Measurements from ENCODE around the gene HBG2.

The HBG2 gene

GRCh38 chr11:5242933-5243815 is 11.4 kb downstream of the HBG2 start:
- no peak overlapping the region for H3K4me3 ChIP-seq (ENCODE audit: low read depth, low read length)
- TF ChIP-seq CTCF (IDR thresholded peaks at IDR 0.05; ENCODE audit: control insufficient read depth, extremely low read depth, insufficient read depth): no peak
- no peak for DNase-seq (ENCODE audit: low read depth)

- H3K4me3 ChIP-seq (ENCODE audit: low read depth, low read length): no peak overlapping the region
- TF ChIP-seq CTCF (IDR thresholded peaks at IDR 0.05; ENCODE audit: control insufficient read depth, extremely low read depth, insufficient read depth): no peak
- DNase-seq (ENCODE audit: low read depth): no peak
Measured at GRCh38 chr11:5242208-5242607, 12.4 kb downstream of the HBG2 start.

- no peak overlapping the region for H3K4me3 ChIP-seq (ENCODE audit: low read depth, low read length)
- TF ChIP-seq CTCF (IDR thresholded peaks at IDR 0.05; ENCODE audit: control insufficient read depth, extremely low read depth, insufficient read depth): no peak
- DNase-seq (ENCODE audit: low read depth): no peak
Measured at GRCh38 chr11:5241458-5241857, 13.1 kb downstream of the HBG2 start.

- H3K4me3 ChIP-seq (ENCODE audit: low read depth, low read length): no peak overlapping the region
- no peak for TF ChIP-seq CTCF (IDR thresholded peaks at IDR 0.05; ENCODE audit: control insufficient read depth, extremely low read depth, insufficient read depth)
- DNase-seq (ENCODE audit: low read depth): no peak
Measured at GRCh38 chr11:5240458-5240857, 14.1 kb downstream of the HBG2 start.

- H3K4me3 ChIP-seq (ENCODE audit: low read depth, low read length): no peak overlapping the region
- no peak for DNase-seq (ENCODE audit: low read depth)
- no peak for TF ChIP-seq CTCF (IDR thresholded peaks at IDR 0.05; ENCODE audit: control insufficient read depth, extremely low read depth, insufficient read depth)
Measured at GRCh38 chr11:5240056-5240455, 14.5 kb downstream of the HBG2 start.

GRCh38 chr11:5239046-5239445 is 15.5 kb downstream of the HBG2 start:
- no peak for TF ChIP-seq CTCF (IDR thresholded peaks at IDR 0.05; ENCODE audit: control insufficient read depth, extremely low read depth, insufficient read depth)
- no peak for DNase-seq (ENCODE audit: low read depth)
- H3K4me3 ChIP-seq (ENCODE audit: low read depth, low read length): no peak overlapping the region

- no peak for DNase-seq (ENCODE audit: low read depth)
- no peak overlapping the region for H3K4me3 ChIP-seq (ENCODE audit: low read depth, low read length)
- TF ChIP-seq CTCF (IDR thresholded peaks at IDR 0.05; ENCODE audit: control insufficient read depth, extremely low read depth, insufficient read depth): no peak
Measured at GRCh38 chr11:5238486-5238885, 16.1 kb downstream of the HBG2 start.
